Ishikawa (cell line): ENCODE measurements around the gene MIB2.

ENCODE experiments used
- CEBPB ChIP-seq: IDR thresholded peaks from 2 replicates; pipeline ENCODE4 v1.6.1; 2012
- FOXM1 ChIP-seq: IDR thresholded peaks from 2 replicates; pipeline ENCODE4 v1.6.1; 2012; ENCODE audit warnings: low read depth, borderline replicate concordance
- RAD21 ChIP-seq: IDR thresholded peaks from 2 replicates; pipeline ENCODE4 v1.6.1; 2012; ENCODE audit warnings: low read depth
- YY1 ChIP-seq: IDR thresholded peaks from 2 replicates; pipeline ENCODE4 v1.6.1; 2012; ENCODE audit warnings: low read depth
- ZBTB7A ChIP-seq: IDR thresholded peaks from 2 replicates; pipeline ENCODE4 v1.6.1; 2012; ENCODE audit warnings: low read depth

DNA sequence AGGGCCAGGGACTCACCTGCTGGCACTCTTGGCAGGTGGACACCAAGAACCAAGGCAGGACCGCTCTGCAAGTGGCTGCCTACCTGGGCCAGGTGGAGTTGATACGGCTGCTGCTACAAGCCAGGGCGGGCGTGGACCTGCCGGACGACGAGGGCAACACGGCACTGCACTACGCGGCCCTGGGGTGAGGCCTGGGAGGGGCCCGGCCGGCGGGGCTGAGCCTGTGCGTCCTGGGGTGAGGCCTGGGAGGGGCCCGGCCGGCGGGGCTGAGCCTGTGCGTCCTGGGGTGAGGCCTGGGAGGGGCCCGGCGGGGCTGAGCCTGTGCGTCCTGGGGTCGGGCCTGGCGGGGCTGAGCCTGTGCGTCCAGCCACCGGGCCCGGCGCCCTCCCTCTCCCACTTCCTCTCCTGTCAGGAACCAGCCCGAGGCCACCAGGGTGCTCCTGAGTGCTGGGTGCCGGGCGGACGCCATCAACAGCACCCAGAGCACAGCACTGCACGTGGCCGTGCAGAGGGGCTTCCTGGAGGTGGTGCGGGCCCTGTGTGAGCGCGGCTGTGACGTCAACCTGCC, 12.0 kb downstream of the MIB2 start:
- TF ChIP-seq FOXM1 (no peak), RAD21 (no peak), ZBTB7A (no peak), YY1 (no peak), CEBPB (no peak)
